Stimulated activated naive CD8-positive, alpha-beta T cell treated with anti-CD3 and anti-CD28 coated beads, Interleukin-15, amount 100 ng/mL, for 72 hours (primary cell): ENCODE results near the gene TNP2.

Source experiments
- ATAC-seq: fragments of 150-1000 bp; cut with Tn5 transposase; 2 replicates; pipeline ENCODE4 v1.10.0; 2021; ENCODE audit warnings: mild to moderate bottlenecking, moderate library complexity
- DNase-seq, 2 donors: peaks; one replicate each; pipeline ENCODE4 v3.0.0; 2021 to 2022
- H3K27ac Mint-ChIP-seq, 2 donors: one replicate each; pipeline ENCODE4 v1.8.0; 2022; ENCODE audit warnings: mild to moderate bottlenecking in 2 of 2, mixed read lengths in 2 of 2, moderate library complexity in 2 of 2
- H3K27me3 Mint-ChIP-seq: one replicate; pipeline ENCODE4 v1.8.0; 2022; ENCODE audit warnings: mixed read lengths
- H3K4me1 Mint-ChIP-seq: one replicate; pipeline ENCODE4 v1.8.0; 2022; ENCODE audit warnings: mild to moderate bottlenecking, mixed read lengths
- H3K4me3 Mint-ChIP-seq, 2 donors: one replicate each; pipeline ENCODE4 v1.8.0; 2022; ENCODE audit warnings: mild to moderate bottlenecking in 2 of 2, mixed read lengths in 2 of 2, moderate library complexity in 1 of 2
- H3K9me3 Mint-ChIP-seq, 2 donors: one replicate each; pipeline ENCODE4 v1.8.0; 2022; ENCODE audit warnings: mixed read lengths in 2 of 2

Gene TNP2

DNA sequence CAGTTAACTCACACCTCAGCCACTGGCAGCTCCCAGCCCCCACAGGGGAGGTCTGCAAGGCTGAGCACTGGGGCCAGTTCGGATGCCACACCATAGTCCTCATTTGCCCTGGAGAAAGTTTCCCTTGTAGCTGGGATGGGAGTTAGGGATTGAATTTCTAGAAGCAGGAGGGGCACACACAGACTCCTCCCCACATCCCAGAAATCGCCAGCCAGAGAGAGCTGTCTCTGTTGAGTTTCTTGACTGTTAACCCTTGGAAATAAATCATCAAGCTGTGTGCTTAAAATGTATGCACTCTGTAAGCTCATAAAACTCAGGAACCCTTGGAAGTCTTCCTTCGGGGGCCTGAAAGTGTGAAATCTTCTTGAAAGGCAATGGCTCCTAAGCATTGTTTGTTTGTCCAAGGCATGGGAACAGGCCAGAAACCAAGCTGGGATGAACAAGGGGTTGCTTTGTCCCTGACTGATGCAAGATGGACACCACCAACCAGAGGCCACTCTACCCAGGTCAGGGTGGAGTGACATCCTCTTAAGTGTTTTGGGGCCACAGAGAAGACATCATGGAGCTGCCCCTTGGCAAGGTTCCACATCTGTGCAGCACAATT lies 4.7 kb upstream of the TNP2 start:
- Mint-ChIP-seq H3K27me3 (no peaks in the 10 kb centered on the region), H3K9me3 (no peaks in the 10 kb centered on the region), H3K4me1 (no peaks in the 10 kb centered on the region), H3K4me3 (no peak overlapping the region), H3K27ac (no peak overlapping the region)
- no peak for ATAC-seq
- DNase-seq, result no peak

DNA sequence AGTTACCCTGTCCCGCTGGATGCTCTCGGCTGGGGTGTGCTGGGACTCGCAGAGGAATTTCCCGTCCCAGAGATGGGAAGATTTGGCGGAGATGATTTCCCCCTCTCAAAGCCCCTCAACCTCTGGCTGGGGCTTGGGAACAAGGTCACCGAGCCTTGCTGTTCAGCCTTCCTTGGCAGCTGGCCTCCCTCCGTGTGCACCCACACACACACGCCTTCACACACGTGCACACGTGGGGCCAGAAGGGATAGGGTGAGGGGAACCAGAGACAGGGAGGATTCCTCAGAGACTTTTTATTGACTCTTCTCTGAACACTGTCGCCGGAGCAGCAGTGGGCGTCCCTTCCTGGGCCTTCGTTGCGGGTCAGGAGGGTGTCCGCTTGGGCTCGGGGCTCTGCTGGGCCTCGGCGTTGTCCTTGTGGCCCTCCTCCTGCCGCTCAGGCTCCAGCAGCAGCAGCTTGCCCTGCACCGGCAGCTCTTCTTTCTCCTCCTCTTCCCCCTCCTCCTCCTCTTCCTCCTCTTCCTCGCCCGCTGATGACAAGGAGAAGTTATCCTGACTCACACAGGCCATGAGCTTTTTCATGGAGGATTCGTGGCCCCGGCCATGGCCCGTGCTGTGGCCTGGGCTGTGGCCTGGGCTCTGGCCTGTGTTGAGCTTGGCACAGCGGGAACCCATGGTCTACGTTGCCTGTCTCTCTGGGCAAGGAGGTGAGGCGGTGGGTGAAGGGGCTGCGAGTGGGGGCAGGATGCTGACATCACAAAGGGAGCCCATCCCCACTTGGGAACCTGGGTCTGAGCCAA lies 4.0 kb upstream of the TNP2 start, which contains the start of gene PRM3:
TSS of gene PRM3 (minus strand) at position 709 of the 800 bp plus-strand sequence. CDS start at position 675, 34 bp downstream.
- peaks cover 0 to 6% of the 10 kb centered on the region in 2 donors for H3K9me3 Mint-ChIP-seq
- DNase-seq, result no peak
- ATAC-seq, result no peak
- peak within 1 kb of the TSS in 1 of 2 donors; percentile 60 for H3K27ac Mint-ChIP-seq
- no peaks in the 10 kb centered on the region for H3K4me1 Mint-ChIP-seq
- no peaks in the 10 kb centered on the region for H3K27me3 Mint-ChIP-seq
- no peak within 1 kb of the TSS for H3K4me3 Mint-ChIP-seq

DNA sequence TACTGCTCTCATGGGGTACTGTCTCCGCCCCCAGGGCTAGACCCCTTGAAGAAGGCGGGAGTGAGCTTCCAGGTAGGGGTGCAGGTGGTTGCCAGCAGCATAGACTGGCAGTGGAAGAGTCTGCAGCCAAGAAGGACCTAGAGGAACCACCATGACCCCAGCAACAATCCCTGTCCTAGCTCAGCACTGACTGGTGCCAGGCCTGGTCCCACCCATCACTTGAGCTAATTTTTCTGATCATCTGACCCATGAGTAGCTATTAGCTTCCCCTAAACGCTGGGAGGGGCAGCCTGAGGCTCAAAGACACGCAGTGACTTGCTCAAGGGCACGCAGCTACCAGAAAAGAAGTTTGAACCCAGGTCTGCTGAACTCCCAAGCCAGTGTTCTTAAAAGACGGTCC lies 3.4 kb upstream of the TNP2 start:
- Mint-ChIP-seq H3K9me3 (peaks cover 0 to 6% of the 10 kb centered on the region in 2 donors), H3K27ac (no peak overlapping the region), H3K27me3 (no peaks in the 10 kb centered on the region), H3K4me3 (no peak overlapping the region), H3K4me1 (no peaks in the 10 kb centered on the region)
- ATAC-seq (no peak), DNase-seq (no peak)

DNA sequence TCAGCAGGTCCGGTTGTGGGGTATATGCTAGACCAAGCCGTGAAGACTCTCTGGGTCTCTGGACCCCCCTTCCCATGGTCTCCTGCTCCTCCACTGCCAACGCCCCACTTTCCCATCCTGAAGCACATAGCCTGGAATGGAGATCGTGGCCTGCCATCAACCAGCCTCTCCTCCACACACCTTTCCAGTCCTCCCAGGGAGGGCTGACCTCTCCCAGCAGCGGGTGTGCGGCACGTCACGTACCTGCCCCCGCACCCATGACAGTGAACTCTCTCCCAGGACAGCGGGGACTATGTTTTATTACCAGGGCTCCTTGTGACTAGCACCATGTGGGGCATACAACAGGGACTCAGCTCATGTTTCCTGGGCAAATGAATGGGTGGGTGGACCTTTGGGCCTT lies 2.5 kb upstream of the TNP2 start:
- Mint-ChIP-seq H3K4me3 (no peak overlapping the region), H3K27me3 (no peaks in the 10 kb centered on the region), H3K9me3 (peaks cover 0 to 6% of the 10 kb centered on the region in 2 donors), H3K4me1 (no peaks in the 10 kb centered on the region), H3K27ac (no peak overlapping the region)
- ATAC-seq (no peak), DNase-seq (no peak)

DNA sequence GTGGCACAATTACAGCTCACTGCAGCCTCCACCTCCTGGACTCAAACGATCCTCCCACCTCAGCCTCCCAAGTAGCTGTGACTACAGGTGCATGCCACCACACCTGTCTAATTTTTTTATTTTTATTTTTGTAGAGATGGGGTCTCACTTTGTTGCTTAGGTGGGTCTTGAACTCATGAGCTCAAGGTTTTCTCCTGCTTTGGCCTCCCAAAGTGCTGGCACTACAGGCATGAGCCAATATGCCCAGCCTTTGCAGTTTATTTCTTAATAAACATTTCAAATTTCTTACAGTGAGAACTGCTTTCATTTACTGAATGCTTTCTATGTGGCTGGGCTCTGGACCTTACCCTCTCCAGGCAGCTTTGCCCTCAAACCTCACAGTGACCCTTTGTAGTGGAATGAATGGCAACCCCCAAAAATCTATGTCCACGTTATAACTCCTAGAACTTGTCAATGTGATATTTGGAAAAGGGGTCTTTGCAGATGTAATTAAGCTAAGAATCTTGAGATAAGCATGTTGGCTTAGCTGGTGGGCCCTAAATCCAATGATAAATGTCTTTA lies 1.6 kb upstream of the TNP2 start:
- no peak for ATAC-seq
- no peak overlapping the region for H3K27ac Mint-ChIP-seq
- no peak for DNase-seq
- H3K27me3 Mint-ChIP-seq, result no peaks in the 10 kb centered on the region
- no peaks in the 10 kb centered on the region for H3K4me1 Mint-ChIP-seq
- H3K4me3 Mint-ChIP-seq, result no peak overlapping the region
- H3K9me3 Mint-ChIP-seq, result peaks cover 0 to 6% of the 10 kb centered on the region in 2 donors

DNA sequence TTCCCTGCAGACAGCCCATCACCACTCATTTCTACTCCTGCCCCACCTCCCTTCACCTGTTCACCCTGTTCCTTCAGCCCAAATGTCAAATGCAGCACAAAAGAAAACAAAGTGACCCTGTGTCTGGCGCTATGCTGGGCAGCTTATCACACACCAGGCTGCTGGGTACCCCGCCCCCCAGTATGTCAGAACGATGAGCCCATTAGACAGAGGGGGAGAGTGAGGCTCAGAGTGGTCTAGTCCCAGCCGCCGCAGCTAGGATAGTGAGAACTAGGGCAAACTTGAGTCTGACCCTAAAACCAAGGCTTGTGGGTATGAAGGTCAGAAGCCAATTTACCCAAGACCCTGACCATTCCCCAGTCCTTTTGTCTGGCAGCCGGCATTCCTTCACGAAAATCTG lies 4.0 kb downstream of the TNP2 start:
- Mint-ChIP-seq H3K9me3 (peaks cover 0 to 6% of the 10 kb centered on the region in 2 donors), H3K4me3 (no peak overlapping the region), H3K4me1 (peaks cover 34% of the 10 kb centered on the region), H3K27ac (no peak overlapping the region), H3K27me3 (peaks cover 4% of the 10 kb centered on the region)
- DNase-seq, result no peak
- ATAC-seq, result no peak

DNA sequence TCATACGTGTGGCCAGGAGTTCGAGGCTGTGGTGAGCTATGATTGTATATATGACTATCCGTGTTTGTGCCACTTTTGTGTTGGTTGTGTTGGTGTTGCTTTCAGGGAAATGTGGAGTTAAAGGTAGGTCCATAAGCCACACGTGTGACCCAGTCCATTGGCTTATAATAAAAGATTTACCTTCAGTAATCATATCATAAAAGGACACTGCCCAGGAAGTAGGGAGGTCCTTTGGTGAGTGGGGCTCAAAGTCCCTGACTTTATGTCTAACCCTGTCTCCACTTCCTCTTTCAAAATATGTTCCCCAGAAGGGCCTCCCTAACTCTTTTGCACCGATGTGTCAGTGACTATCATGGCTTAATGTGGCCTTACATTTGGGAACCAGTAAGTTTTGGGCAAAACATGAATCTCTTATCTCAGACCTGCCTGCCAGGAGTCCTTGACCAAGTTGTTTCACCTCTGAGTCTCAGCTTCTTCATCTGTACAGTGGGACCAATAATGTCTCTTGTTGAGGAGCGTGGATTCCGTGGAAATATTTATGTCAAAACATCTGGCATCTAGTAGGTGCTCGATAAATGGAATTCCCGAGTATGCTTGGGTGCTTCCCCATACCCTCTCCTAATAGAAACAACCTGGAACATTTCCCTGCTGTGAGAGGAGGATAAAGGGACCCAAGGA lies 4.8 kb downstream of the TNP2 start:
- ATAC-seq (peak; percentile 27), DNase-seq (no peak)
- H3K4me3 Mint-ChIP-seq, result peak overlapping the region; percentile 57 to 76

DNA sequence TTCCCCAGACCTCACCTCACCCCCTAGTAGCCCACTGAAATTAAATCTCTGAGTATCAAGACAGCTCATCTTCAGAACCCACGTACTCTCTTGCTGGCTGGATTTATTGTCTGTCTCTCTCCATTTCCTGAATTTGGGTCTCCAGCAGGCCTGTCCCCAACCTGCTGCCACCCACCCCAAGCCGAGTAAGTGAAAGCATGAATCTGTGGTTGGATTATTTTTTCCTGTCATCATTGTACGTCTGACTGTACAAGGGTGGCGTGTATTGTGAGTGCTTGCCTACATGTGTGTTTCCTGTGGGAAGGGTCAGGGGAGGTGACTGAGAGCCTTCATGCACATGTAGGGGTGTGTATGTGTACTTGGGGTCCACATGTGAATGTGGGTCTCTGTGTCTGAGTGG lies 5.4 kb downstream of the TNP2 start:
- peak overlapping the region; percentile 57 to 76 for H3K4me3 Mint-ChIP-seq
- H3K27ac Mint-ChIP-seq, result peak overlapping the region; percentile 54 to 82
- peaks cover 0 to 6% of the 10 kb centered on the region in 2 donors for H3K9me3 Mint-ChIP-seq
- peaks cover 47% of the 10 kb centered on the region for H3K4me1 Mint-ChIP-seq
- DNase-seq, result peak; percentile 50 to 87
- peak; percentile 95 for ATAC-seq
- H3K27me3 Mint-ChIP-seq, result peaks cover 12% of the 10 kb centered on the region

More for the DNA sequence above, 4.8 kb downstream of the TNP2 start:
- Mint-ChIP-seq H3K27ac (peak overlapping the region in 1 of 2 donors; percentile 82), H3K9me3 (peaks cover 0 to 6% of the 10 kb centered on the region in 2 donors), H3K27me3 (peaks cover 12% of the 10 kb centered on the region), H3K4me1 (peaks cover 42% of the 10 kb centered on the region)

DNA sequence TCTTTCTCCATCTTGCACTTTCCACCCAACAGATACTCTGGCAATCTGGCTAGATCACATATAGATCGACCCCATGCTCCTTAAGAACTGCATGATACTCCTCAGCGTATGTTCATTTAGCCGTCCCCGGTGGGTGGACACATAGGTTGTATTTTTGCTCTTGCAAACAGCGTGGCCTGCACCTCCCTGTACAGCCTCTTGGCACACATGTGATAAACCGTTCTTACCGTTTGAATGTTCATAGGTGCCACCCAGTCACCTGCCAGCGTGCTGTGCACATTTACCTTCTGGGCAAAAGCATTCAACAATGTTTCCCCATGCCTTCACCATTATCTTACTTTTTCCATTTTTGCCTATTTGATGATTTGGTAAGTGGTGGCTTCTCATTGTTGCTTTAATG lies 6.2 kb downstream of the TNP2 start:
- Mint-ChIP-seq H3K27ac (no peak overlapping the region), H3K4me1 (peaks cover 56% of the 10 kb centered on the region), H3K27me3 (peaks cover 12% of the 10 kb centered on the region), H3K9me3 (no peaks in the 10 kb centered on the region), H3K4me3 (peak overlapping the region in 1 of 2 donors; percentile 28)
- DNase-seq (no peak), ATAC-seq (no peak)

DNA sequence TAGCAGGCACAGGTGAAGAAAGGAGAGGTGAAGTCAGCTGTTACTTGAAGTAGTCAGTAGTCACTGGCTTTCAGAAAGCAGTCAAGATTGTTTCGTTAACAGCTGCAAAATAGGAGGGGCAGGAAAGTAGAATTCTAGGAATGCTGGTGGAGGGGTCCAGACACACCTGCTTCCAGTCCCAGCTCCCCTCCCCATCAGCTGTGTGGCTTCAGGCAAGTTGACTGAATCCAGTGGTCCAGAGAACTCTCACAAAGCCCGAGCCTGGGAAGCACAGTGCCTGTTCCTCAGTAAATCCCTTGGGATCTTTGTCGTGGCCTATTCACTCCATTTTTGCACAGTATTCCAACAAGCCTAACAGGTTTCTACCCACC lies 8.5 kb downstream of the TNP2 start:
- DNase-seq (no peak), ATAC-seq (no peak)
- Mint-ChIP-seq H3K4me3 (no peak overlapping the region), H3K4me1 (peaks cover 68% of the 10 kb centered on the region), H3K9me3 (no peaks in the 10 kb centered on the region), H3K27me3 (peaks cover 12% of the 10 kb centered on the region), H3K27ac (no peak overlapping the region)

DNA sequence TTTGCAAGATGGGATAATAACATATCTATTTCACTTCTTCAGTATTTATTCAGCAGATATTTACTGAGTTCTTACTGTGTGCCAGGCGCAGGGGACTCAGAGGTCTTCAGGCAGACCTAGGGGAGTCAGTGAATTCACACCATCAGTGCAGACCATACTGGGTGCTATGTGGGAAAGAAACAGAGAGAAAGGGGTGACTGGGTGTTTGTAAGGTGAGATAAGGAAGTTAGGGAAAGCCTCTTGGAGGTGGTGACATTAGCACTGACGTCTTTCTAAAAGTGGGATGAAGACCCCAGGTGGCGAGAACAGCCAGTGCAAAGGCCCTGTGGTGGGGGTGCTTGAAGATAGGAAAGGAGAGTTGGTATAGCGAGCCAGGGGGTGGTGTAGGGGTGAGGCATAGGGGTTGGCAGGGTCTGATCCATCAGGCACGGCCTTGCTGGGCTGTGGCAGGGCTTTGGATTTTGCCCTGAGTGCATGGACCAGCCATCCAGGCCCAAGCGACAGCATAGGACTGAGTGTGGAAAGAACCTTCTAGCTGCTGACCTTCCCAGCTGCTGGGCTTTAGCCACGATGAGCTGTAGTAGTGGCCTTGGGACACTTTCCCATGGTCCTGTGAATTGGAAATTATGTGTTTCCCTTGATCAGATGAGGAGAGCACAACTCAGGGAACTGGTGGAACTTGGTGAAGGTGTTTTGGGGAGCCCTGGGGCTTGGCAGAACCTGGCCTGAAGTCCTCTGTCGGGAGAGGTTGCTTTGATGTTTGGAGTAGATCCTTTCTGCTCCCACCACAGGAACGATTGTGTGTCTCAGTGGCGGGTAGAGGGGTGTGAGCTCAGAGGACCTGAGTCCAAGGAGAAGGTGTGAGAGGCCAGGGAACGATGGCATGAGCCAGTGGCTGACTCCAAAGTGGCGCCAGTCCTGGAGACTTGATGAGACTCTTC lies 9.2 kb downstream of the TNP2 start:
- ATAC-seq (no peak), DNase-seq (no peak)
- Mint-ChIP-seq H3K27me3 (peaks cover 12% of the 10 kb centered on the region), H3K9me3 (no peaks in the 10 kb centered on the region), H3K27ac (peak overlapping the region in 1 of 2 donors; percentile 28), H3K4me3 (peak overlapping the region in 1 of 2 donors; percentile 21), H3K4me1 (peaks cover 68% of the 10 kb centered on the region)

DNA sequence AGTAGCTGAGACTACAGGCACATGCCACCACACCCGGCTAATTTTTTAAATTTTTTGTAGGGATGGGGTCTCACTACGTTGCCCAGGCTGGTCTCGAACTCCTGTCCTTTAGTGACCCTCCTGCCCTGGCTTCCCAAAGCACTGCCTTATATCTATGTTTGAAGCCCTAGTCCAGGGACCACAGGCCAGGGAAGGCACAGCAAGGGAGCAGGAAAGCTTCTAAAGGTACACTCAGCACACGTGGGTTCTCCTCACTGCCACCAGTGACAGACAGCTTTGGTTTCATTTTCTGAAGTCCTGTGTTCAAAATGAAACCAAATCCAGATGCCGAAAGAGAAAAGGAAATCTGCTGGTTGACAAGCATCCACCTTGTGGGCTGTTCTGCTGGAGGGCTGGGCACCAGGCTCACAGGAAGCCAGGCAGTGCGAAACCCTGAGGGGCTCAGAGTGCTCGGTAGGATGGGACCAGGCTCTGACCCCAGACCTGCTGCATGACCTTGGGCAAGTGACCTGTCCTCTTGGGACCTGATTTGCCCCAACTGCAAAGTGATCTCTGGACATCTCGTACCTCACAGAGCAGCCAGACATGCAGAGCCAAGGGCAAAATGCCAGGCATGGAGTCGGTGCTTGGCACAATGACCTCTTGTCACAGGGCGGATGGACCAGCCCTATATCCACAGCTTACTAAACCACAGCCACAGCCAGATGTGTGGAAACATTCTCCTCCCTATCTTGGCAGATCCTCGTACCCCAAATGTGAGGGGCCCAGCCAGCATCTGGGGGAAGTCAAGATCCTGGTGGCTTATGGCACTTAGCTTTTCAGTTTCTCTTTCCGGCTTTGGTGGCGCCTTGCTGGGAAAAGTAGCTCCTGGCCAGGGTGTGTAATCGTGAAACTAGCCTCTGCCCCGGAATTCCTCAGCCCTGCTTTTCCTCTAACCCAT lies 10.3 kb downstream of the TNP2 start:
- peaks cover 58% of the 10 kb centered on the region for H3K4me1 Mint-ChIP-seq

DNA sequence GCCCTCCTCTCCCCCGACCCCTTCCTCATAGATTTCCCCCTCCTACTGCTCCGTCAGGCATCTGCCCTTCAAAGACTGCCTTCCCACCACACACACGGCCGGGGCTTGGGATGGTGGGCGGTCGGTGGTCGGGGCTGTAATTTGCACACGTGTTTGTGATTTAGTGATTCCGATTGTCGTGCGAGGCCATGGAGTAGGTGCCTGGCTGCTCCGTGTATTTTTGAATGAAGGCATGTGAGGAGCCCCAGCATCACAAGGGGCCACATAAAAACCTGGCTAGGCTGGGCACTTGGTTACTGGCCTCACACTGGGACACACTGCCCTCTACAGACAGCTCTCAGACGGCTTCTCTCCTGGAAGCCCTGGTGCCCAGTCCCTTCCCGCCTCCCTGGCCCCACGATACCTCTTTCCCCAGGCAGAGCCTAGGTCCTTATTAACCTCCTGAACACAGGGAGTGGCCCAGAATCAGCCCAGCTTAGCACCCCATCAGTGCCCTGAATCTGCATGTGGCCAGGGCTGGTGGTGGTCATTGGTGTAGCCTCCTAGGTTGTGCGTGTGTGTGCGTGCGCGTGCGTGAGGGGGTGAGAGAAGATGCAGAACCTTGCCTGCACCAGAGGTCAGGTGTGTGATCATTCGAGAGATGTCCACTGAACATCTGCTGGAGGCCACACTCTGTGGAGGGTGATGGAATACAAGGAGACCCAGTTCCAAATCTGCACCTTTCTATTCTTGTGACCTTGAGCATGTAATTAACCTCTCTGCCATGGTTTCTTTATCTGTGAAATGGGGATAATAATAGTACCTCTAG lies 11.8 kb downstream of the TNP2 start:
- DNase-seq (peak; percentile 50 to 69), ATAC-seq (peak; percentile 10)
- Mint-ChIP-seq H3K27me3 (peaks cover 12% of the 10 kb centered on the region), H3K4me1 (peaks cover 55% of the 10 kb centered on the region), H3K27ac (peak overlapping the region; percentile 99), H3K9me3 (no peaks in the 10 kb centered on the region), H3K4me3 (peak overlapping the region; percentile 94 to 96)

More for the DNA sequence above, 10.3 kb downstream of the TNP2 start:
- H3K27me3 Mint-ChIP-seq, result peaks cover 12% of the 10 kb centered on the region
- no peaks in the 10 kb centered on the region for H3K9me3 Mint-ChIP-seq
- no peak overlapping the region for H3K27ac Mint-ChIP-seq
- peak; percentile 6 for ATAC-seq
- H3K4me3 Mint-ChIP-seq, result peak overlapping the region; percentile 61 to 68
- peak; percentile 32 to 59 for DNase-seq
